ENCODE data around the gene CORO2A. TPM values are rescaled to one million over a fixed set of nuclear protein-coding genes. Genes with fewer than 3 reads are reported as not detected.
"Not testable (repeated sequence)": the region's sequence is repeated elsewhere in the genome, so short reads cannot be mapped to it uniquely, and the experiment has no call there.

Gene CORO2A
- total RNA-seq, 1 experiment from 2014 or later, result 15.8 TPM

GRCh38 chr9:98124637-98125426, 67.6 kb downstream of the CORO2A start:
- H3K56ac ChIP-seq (ENCODE audit: insufficient read length, low read depth, low read length), result no peak overlapping the region
- Mint-ChIP-seq H3K4me1 (peaks cover 4% of the 10 kb centered on the region in 2 experiments; a peak in 1 of 4 replicates), H3K4me3 (no peak overlapping the region), H3K27ac (peak overlapping the region in 1 of 3 experiments; percentile 44; a peak in 1 of 7 replicates), H3K9me3 (no peaks in the 10 kb centered on the region), H3K27me3 (ENCODE audit: low read depth) (peaks cover 7% of the 10 kb centered on the region), H3K36me3 (ENCODE audit: insufficient read depth in 1 of 3, low read depth in 3 of 3) (peaks cover 12 to 18% (median 16%) of the 10 kb centered on the region in 3 experiments; a peak in 6 of 7 replicates)
- H2BK5ac ChIP-seq (ENCODE audit: insufficient read length, low read length), result no peak overlapping the region
- H3K9me3 ChIP-seq (ENCODE audit: control insufficient read depth, low read depth, low read length), result no peaks in the 10 kb centered on the region
- no CpG with 5 or more reads among the region's 15 CpGs for WGBS (ENCODE audit: extremely low coverage, insufficient read length, low lambda C conversion rate)
- H3K4ac ChIP-seq (ENCODE audit: low read depth, low read length), result no peak overlapping the region
- no peak overlapping the region for H4K91ac ChIP-seq (ENCODE audit: insufficient read length, low read depth, low read length)
- no peak overlapping the region for H3T11ph ChIP-seq (ENCODE audit: low read length)
- no peak overlapping the region for H2AK5ac ChIP-seq (ENCODE audit: insufficient read length, low read length)
- H3K27me3 ChIP-seq (ENCODE audit: insufficient read depth, low read length), result no peaks in the 10 kb centered on the region
- no peak for DNase-seq
- no peak overlapping the region for H2BK12ac ChIP-seq (ENCODE audit: insufficient read length, low read depth, low read length)
- H3K79me2 ChIP-seq (ENCODE audit: insufficient read depth, low read length), result no peaks in the 10 kb centered on the region
- no peak overlapping the region for H2BK120ac ChIP-seq (ENCODE audit: low read depth, low read length, poor library complexity, severe bottlenecking)
- H3K27ac ChIP-seq (ENCODE audit: insufficient read length, low read depth, low read length), result no peak overlapping the region
- H4K20me1 ChIP-seq (ENCODE audit: control insufficient read depth, insufficient read depth, insufficient read length), result no peaks in the 10 kb centered on the region
- no peaks in the 10 kb centered on the region for H3K79me1 ChIP-seq (ENCODE audit: insufficient read depth, low read depth, low read length, poor library complexity, severe bottlenecking)
- H4K5ac ChIP-seq (ENCODE audit: insufficient read length, low read depth, low read length), result no peak overlapping the region
- H2BK20ac ChIP-seq (ENCODE audit: low read depth, low read length, poor library complexity, severe bottlenecking), result no peak overlapping the region
- no peak overlapping the region for H3K23ac ChIP-seq (ENCODE audit: insufficient read length, low read depth, low read length)
- no peak overlapping the region for H3K9ac ChIP-seq (ENCODE audit: extremely low read depth, insufficient read length, low read length)
- no peak overlapping the region for H3K18ac ChIP-seq (ENCODE audit: insufficient read length, low read depth, low read length)
- TF ChIP-seq CTCF (conservative IDR thresholded peaks at IDR 0.05), result no peak
- no peaks in the 10 kb centered on the region for H3K23me2 ChIP-seq (ENCODE audit: insufficient read length, low read depth, low read length, poor library complexity, severe bottlenecking)
- H3K14ac ChIP-seq (ENCODE audit: insufficient read depth, low read length), result no peak overlapping the region
- no peak overlapping the region for H4K8ac ChIP-seq (replicated peaks; ENCODE audit: insufficient read length, low read depth, low read length)
- H2BK15ac ChIP-seq (ENCODE audit: low read depth, low read length), result no peak overlapping the region
- H2AFZ ChIP-seq (ENCODE audit: low read length), result no peak overlapping the region
- no peak overlapping the region for H3K4me2 ChIP-seq (ENCODE audit: insufficient read depth, insufficient read length, low read length)
- no peaks in the 10 kb centered on the region for H3K4me1 ChIP-seq (ENCODE audit: insufficient read depth, low read length)

- not testable (repeated sequence) for H4K20me1 ChIP-seq (ENCODE audit: control insufficient read depth, insufficient read depth, insufficient read length); H3K23ac ChIP-seq (ENCODE audit: insufficient read length, low read depth, low read length); H3K27me3 ChIP-seq (ENCODE audit: insufficient read depth, low read length); H3K27ac ChIP-seq (ENCODE audit: insufficient read length, low read depth, low read length); H3K14ac ChIP-seq (ENCODE audit: insufficient read depth, low read length); H3T11ph ChIP-seq (ENCODE audit: low read length); H2BK15ac ChIP-seq (ENCODE audit: low read depth, low read length); H3K79me1 ChIP-seq (ENCODE audit: insufficient read depth, low read depth, low read length, poor library complexity, severe bottlenecking); H3K4ac ChIP-seq (ENCODE audit: low read depth, low read length); DNase-seq; H2AK5ac ChIP-seq (ENCODE audit: insufficient read length, low read length); H2BK120ac ChIP-seq (ENCODE audit: low read depth, low read length, poor library complexity, severe bottlenecking); H3K9ac ChIP-seq (ENCODE audit: extremely low read depth, insufficient read length, low read length); H3K4me1 Mint-ChIP-seq; H4K8ac ChIP-seq (replicated peaks; ENCODE audit: insufficient read length, low read depth, low read length); H3K9me3 ChIP-seq (ENCODE audit: control insufficient read depth, low read depth, low read length); H3K79me2 ChIP-seq (ENCODE audit: insufficient read depth, low read length); H2BK5ac ChIP-seq (ENCODE audit: insufficient read length, low read length); H4K91ac ChIP-seq (ENCODE audit: insufficient read length, low read depth, low read length); H3K4me3 Mint-ChIP-seq; H3K23me2 ChIP-seq (ENCODE audit: insufficient read length, low read depth, low read length, poor library complexity, severe bottlenecking); H4K5ac ChIP-seq (ENCODE audit: insufficient read length, low read depth, low read length); H2BK12ac ChIP-seq (ENCODE audit: insufficient read length, low read depth, low read length); H3K56ac ChIP-seq (ENCODE audit: insufficient read length, low read depth, low read length); H3K4me2 ChIP-seq (ENCODE audit: insufficient read depth, insufficient read length, low read length); H3K4me1 ChIP-seq (ENCODE audit: insufficient read depth, low read length); H2AFZ ChIP-seq (ENCODE audit: low read length); H2BK20ac ChIP-seq (ENCODE audit: low read depth, low read length, poor library complexity, severe bottlenecking); H3K9me3 Mint-ChIP-seq; H3K18ac ChIP-seq (ENCODE audit: insufficient read length, low read depth, low read length)
- peaks cover 13% of the 10 kb centered on the region for H3K27me3 Mint-ChIP-seq (ENCODE audit: low read depth)
- no CpG with 5 or more reads among the region's 13 CpGs for WGBS (ENCODE audit: extremely low coverage, insufficient read length, low lambda C conversion rate)
- peaks cover 11 to 18% (median 16%) of the 10 kb centered on the region in 3 experiments; a peak in 6 of 7 replicates for H3K36me3 Mint-ChIP-seq (ENCODE audit: insufficient read depth in 1 of 3, low read depth in 3 of 3)
- peak overlapping the region in 1 of 3 experiments; percentile 51; a peak in 1 of 7 replicates for H3K27ac Mint-ChIP-seq
These were observed 68.3 kb downstream of the CORO2A start for GRCh38 chr9:98124091-98124490.
